Upper lobe of left lung (tissue), 4 donors: ENCODE measurements around the gene PEX14.

Experiments used
- POLR2AphosphoS5 ChIP-seq, 2 donors: sonication (generic); formaldehyde crosslinking; IDR thresholded peaks; one replicate each; pipeline ENCODE4 v1.5.1; 2017; ENCODE audit warnings: antibody characterized with exemption in 2 of 2
- TF ChIP-seq, protein P1 (sequence below), 6 experiments: fragments of 450-650 bp in 4 of 6; fragments of 200-600 bp in 2 of 6; sonication (generic) in 2 of 6; IDR thresholded peaks; one replicate each; pipeline ENCODE4 v1.5.1; 2016 to 2019; ENCODE audit warnings: antibody characterized with exemption in 6 of 6

DNA sequence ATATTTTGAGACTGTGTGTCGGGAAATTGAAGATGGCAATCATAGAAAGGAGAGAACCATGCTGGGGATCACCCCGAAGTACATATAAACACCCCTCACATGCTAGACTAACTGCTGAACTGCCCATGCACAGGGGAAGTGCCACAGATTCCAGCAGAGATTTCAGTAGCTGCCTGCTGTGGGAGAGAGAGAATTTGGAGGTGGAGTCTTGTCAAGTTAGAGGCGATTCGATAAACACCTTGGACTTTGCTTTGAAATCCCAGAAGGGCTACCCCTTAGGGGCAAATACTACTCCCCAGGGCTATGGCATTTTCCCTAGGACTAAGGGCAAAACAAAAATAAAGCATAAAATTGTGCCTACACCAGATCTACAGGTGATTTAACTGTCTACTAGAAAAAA is 103.3 kb downstream of the PEX14 start:
- TF ChIP-seq, protein P1, sequence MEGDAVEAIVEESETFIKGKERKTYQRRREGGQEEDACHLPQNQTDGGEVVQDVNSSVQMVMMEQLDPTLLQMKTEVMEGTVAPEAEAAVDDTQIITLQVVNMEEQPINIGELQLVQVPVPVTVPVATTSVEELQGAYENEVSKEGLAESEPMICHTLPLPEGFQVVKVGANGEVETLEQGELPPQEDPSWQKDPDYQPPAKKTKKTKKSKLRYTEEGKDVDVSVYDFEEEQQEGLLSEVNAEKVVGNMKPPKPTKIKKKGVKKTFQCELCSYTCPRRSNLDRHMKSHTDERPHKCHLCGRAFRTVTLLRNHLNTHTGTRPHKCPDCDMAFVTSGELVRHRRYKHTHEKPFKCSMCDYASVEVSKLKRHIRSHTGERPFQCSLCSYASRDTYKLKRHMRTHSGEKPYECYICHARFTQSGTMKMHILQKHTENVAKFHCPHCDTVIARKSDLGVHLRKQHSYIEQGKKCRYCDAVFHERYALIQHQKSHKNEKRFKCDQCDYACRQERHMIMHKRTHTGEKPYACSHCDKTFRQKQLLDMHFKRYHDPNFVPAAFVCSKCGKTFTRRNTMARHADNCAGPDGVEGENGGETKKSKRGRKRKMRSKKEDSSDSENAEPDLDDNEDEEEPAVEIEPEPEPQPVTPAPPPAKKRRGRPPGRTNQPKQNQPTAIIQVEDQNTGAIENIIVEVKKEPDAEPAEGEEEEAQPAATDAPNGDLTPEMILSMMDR (IDR thresholded peaks at IDR 0.05) = no peak
- TF ChIP-seq POLR2AphosphoS5 (IDR thresholded peaks at IDR 0.05) = no peak
